ENCODE data around the gene GRID2IP. TPM values are rescaled to one million over a fixed set of nuclear protein-coding genes. Genes with fewer than 3 reads are reported as not detected.
"Not testable (repeated sequence)": the region's sequence is repeated elsewhere in the genome, so short reads cannot be mapped to it uniquely, and the experiment has no call there.

GRID2IP gene
- total RNA-seq (2014; rRNA removed; shearing (Covaris generic)), result 0.12 and 0.20 TPM in 2 replicates

DNA sequence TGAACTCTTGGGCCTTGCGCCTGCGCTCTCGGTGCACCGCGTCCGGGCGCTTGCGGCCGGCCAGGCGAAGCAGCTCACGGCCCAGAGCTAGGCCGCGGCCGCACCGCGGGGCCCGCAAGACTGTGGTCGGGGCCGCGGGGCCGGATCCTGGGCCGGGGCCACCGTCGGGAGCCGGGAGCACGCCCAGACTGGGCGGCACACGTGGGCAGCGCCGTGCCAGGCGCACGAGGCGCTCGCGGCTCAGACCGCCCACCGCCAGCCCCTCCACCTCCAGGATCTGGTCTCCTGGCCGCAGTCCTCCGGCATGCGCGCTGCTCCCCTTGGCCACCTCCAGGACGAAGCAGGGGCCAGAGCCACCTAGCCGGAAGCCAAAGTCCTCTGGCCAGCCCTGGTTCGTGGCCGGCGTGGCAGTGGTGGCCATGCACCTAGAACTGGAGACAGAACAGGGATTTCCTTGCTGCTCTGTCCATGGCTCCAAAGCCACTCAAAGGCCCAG lies at the start of gene GRID2IP:
GRID2IP (minus strand) TSS at position 446 of the 496 bp plus-strand sequence; CDS start at position 421, 25 bp downstream.
- Histone ChIP-seq H3K4me3 (no peak within 1 kb of the TSS), H3K27ac (no peak within 1 kb of the TSS), H3K36me3 (no peaks in the 10 kb centered on the region), H3K4me1 (no peaks in the 10 kb centered on the region), H3K27me3 (peaks cover 4% of the 10 kb centered on the region; the same call in 1 of the 2 replicates), H3K9me3 (replicated peaks) (no peaks in the 10 kb centered on the region)
- DNase-seq, result no peak

DNA sequence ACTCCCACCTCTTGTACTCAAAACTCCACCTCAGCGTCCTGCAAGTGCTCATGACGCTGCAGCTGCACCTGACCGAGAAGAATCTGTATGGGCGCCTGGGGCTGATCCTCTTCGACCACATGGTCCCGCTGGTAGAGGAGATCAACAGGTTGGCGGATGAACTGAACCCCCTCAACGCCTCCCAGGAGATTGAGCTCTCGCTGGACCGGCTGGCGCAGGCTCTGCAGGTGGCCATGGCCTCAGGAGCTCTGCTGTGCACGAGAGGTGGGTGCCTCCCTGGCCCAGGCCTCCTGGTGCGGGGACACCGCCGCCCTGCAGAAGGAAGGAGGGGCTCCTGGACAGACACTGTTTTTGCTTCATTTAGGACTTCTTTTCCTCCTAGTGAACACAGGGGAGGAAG lies 48.8 kb upstream of the GRID2IP start:
- no peaks in the 10 kb centered on the region for H3K9me3 ChIP-seq (replicated peaks)
- DNase-seq, result no peak
- peaks cover 31% of the 10 kb centered on the region for H3K36me3 ChIP-seq
- no peak overlapping the region for H3K4me3 ChIP-seq
- no peak overlapping the region for H3K27ac ChIP-seq
- H3K4me1 ChIP-seq, result no peaks in the 10 kb centered on the region
- H3K27me3 ChIP-seq, result no peaks in the 10 kb centered on the region

DNA sequence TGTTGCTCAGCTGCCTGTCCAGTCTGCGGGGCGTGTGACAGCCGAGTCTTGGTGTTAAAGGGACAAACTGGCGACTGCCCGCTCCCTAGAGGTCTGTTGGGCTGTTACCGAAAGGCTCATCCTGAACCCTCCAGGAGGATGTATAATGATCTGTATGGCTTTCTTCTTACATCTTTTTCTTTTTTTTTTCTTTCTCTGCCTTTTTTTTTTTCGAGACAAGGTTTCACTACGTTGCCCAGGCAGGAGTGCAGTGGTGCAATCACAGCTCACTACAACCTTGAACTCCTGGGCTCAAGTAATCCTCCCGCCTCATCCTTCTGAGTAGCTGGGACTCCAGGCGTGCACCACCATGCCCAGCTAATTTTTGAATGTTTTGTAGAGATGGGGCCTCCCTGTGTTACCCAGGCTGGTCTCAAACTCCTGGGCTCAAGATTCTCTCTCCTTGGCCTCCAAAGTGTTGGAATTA lies 39.4 kb upstream of the GRID2IP start:
- peak overlapping the region; percentile 82 for H3K4me3 ChIP-seq
- H3K9me3 ChIP-seq (replicated peaks), result no peaks in the 10 kb centered on the region
- no peak for DNase-seq
- no peaks in the 10 kb centered on the region for H3K27me3 ChIP-seq
- 0 out of 2 replicates have a peak, but pooled peaks cover 2% of the 10 kb centered on the region for H3K4me1 ChIP-seq
- H3K27ac ChIP-seq, result no peak overlapping the region
- peaks cover 31% of the 10 kb centered on the region for H3K36me3 ChIP-seq

DNA sequence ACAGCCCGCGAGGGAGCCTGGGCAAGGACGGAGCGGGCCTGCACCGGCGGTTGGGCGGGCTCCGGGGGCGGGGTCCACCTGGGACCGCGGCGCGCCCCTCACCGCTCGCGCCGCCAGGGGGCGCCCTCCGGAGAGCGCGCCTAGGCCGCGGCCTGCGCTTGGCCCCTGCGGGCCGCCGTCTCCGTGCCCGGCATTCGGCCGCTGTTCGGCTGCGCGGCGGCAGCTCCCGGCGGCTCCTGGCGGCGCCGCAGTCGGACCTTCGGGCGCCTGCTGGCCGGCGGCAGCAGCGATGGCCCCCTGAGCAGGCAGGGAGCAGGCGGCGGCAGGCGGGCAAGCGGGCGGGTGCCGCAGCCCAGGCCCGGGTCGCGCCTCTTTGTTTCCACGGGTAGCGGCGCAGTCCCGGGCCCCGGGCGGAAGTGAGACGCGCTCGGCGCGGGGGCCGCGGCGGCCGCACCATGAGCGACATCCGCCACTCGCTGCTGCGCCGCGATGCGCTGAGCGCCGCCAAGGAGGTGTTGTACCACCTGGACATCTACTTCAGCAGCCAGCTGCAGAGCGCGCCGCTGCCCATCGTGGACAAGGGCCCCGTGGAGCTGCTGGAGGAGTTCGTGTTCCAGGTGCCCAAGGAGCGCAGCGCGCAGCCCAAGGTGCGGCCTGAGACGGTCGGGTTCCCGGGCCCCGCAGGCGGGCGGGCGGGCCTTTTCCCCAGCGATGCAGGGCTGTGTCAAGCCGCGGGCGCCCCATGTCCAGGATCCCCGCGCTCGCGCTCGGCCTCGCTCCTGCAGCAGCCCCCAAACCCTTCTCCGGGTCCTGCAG lies 38.8 kb upstream of the GRID2IP start, which contains the start of gene INTS15:
INTS15 (plus strand) TSS at position 193 of the 816 bp plus-strand sequence; CDS start at position 456, 263 bp downstream.
- DNase-seq, result peak; percentile 69 to 85
- H3K27ac ChIP-seq, result no peak within 1 kb of the TSS; the same call in 1 of the 2 replicates
- H3K36me3 ChIP-seq, result peaks cover 25% of the 10 kb centered on the region
- H3K9me3 ChIP-seq (replicated peaks), result no peaks in the 10 kb centered on the region
- H3K27me3 ChIP-seq, result no peaks in the 10 kb centered on the region
- peak within 1 kb of the TSS; percentile 82 for H3K4me3 ChIP-seq
- 0 out of 2 replicates have a peak, but pooled peaks cover 2% of the 10 kb centered on the region for H3K4me1 ChIP-seq

DNA sequence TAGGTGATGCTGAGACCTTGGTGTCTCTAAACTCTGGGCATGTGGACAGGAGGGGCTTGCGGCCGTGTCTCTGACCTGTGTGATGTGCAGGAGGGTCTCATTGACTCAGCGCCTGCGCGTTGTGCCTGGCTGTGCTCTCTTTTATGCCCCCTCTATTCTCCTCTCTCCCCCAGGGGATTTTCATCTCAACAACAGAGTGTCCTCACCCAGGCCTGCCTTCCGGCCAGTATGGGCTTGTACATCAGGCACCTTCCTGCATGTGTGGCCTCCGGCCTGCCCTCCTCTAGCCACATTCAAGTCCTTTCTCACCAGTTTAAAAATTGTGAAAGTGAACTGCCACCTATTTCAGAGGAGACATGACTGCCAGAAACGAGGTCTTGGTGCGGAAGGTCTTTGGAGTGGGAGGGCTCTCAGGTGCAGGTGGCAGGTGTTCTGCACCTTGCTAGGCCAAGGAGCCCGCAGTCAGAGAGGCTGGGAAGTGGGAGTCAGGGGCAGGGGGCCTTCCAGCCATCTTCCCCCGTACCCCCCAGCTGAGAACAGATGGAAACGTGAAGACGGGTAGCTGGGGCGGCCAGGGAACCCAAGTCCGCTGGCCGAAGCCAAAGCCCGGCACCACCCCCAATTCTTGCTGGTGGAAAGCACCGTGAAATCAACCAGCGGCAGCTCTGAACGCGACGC lies 38.0 kb upstream of the GRID2IP start:
- Histone ChIP-seq H3K4me3 (peak overlapping the region; percentile 82), H3K36me3 (peaks cover 22% of the 10 kb centered on the region), H3K9me3 (replicated peaks) (no peaks in the 10 kb centered on the region), H3K4me1 (0 out of 2 replicates have a peak, but pooled peaks cover 2% of the 10 kb centered on the region), H3K27ac (no peak overlapping the region), H3K27me3 (no peaks in the 10 kb centered on the region)
- DNase-seq, result no peak

DNA sequence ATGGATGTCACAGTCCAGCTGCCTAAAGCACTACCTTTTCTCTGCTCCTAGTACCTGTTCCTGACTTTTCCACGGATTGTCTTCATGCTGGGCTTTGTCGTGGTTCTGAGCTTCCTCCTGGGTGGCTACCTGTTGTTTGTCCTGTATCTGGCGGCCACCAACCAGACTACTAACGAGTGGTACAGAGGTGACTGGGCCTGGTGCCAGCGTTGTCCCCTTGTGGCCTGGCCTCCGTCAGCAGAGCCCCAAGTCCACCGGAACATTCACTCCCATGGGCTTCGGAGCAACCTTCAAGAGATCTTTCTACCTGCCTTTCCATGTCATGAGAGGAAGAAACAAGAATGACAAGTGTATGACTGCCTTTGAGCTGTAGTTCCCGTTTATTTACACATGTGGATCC lies 37.3 kb upstream of the GRID2IP start:
- Histone ChIP-seq H3K27ac (no peak overlapping the region), H3K36me3 (peaks cover 21% of the 10 kb centered on the region), H3K9me3 (replicated peaks) (no peaks in the 10 kb centered on the region), H3K27me3 (no peaks in the 10 kb centered on the region), H3K4me1 (0 out of 2 replicates have a peak, but pooled peaks cover 2% of the 10 kb centered on the region), H3K4me3 (no peak overlapping the region)
- no peak for DNase-seq

DNA sequence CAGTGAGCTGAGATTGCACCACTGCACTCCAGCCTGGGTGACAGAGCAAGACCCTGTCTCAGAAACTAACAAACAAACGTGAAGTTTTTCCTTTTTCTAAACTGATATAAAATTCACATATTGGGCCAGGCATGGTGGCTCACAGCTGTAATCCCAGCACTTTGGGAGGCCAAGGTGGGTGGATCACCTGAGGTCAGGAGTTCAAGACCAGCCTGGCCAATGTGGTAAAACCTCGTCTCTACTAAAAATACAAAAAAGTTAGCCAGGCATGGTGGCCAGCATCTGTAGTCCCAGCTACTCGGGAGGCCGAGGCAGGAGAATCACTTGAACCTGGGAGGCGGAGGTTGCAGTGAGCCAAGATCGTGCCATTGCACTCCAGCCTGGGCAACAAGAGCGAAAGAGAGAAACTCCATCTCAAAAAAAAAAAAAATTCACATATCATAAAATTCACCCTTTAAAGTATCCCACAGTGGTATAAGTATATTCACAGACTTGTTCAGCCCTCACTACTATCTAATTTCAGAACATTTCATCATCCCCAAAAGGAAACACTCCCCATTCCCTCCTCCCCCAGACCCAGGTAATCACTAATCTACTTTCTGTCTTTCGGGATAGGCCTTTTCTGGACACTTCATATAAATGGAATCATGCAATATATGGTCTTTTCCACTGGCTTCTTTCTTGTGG lies 34.6 kb upstream of the GRID2IP start:
- H3K27me3 ChIP-seq; H3K27ac ChIP-seq; DNase-seq; H3K9me3 ChIP-seq (replicated peaks); H3K4me1 ChIP-seq; H3K4me3 ChIP-seq: not testable (repeated sequence)
- peaks cover 31% of the 10 kb centered on the region for H3K36me3 ChIP-seq

GRCh38 chr7:6579446-6579845 lies 28.2 kb upstream of the GRID2IP start:
- DNase-seq, result no peak
- Histone ChIP-seq H3K27me3 (no peaks in the 10 kb centered on the region), H3K9me3 (replicated peaks) (no peaks in the 10 kb centered on the region)

GRCh38 chr7:6578114-6579084 lies 27.1 kb upstream of the GRID2IP start:
- no peak for DNase-seq
- peak overlapping the region; percentile 84 for H3K4me3 ChIP-seq
- H3K36me3 ChIP-seq, result peaks cover 18% of the 10 kb centered on the region
- H3K4me1 ChIP-seq, result no peaks in the 10 kb centered on the region
- no peaks in the 10 kb centered on the region for H3K9me3 ChIP-seq (replicated peaks)
- H3K27me3 ChIP-seq, result no peaks in the 10 kb centered on the region
- peak overlapping the region; percentile 88 for H3K27ac ChIP-seq

More at GRCh38 chr7:6579446-6579845, 28.2 kb upstream of the GRID2IP start:
- H3K4me1 ChIP-seq, result no peaks in the 10 kb centered on the region
- no peak overlapping the region for H3K4me3 ChIP-seq
- no peak overlapping the region for H3K27ac ChIP-seq
- H3K36me3 ChIP-seq, result peaks cover 23% of the 10 kb centered on the region

DNA sequence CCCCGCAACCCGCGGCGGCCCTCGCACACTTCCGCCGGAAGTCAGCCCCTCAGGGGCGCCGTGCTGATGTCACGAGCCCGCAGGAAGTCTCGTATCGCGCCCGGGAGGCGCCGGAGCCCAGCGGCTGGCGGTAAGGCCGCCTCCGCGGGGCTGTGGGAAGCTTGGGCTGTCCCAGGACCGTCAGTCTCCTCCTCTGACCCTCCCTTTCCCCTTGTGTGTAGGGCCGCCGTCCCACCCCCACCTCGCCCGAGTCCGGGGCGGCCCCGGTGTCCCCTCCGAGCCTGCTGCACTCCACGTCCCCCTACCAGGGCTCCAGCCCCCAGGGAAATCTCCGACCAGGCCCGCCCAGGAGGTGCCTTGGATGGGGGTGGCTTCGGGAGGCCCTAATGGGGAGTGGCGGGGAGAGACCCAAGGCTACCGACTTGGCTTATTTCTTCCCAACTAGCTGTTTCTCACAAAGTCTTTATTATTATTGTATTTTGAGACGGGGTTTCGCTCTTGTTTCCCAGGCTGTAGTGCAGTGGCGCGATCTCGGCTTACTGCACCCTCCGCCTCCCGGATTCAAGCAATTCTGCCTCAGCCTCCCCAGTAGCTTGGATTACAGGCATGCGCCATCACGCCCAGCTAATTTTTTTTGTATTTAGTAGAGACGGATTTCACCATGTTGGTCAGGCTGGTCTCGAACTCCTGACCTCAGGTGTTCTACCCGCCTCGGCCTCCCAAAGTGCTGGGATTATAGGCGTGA lies 26.3 kb upstream of the GRID2IP start, which contains the start of gene ZDHHC4:
ZDHHC4 (plus strand) TSS at position 86 of the 745 bp plus-strand sequence. CDS start 3,108 bp downstream, outside the sequence.
- H3K4me1 ChIP-seq, result no peaks in the 10 kb centered on the region
- no peaks in the 10 kb centered on the region for H3K9me3 ChIP-seq (replicated peaks)
- peak within 1 kb of the TSS; percentile 84 for H3K4me3 ChIP-seq
- peaks cover 10% of the 10 kb centered on the region for H3K36me3 ChIP-seq
- H3K27ac ChIP-seq, result peak within 1 kb of the TSS; percentile 88
- no peaks in the 10 kb centered on the region for H3K27me3 ChIP-seq
- DNase-seq, result peak; percentile 93 to 95

DNA sequence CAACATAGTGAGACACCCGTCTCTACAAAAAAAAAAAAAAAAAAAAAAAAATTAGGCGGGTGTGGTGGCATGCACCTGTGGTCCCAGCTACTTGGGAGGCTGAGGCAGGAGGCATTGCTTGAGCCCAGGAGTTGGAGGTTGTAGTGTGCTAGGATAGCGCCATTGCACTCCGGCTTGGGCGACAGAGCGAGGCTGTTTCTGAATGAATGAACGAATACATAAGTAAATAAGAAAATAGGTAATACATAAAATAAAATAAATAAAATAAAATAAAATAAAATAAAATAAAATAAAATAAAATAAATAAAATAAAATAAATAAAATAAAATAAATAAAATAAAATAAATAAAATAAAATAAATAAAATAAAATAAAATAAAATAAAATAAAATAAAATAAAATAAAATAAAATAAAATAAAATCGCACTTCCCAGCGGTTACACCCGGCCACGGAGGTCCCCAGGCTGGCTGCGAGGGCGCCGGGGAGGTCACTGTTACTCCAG lies 25.7 kb upstream of the GRID2IP start:
- H3K4me1 ChIP-seq; H3K9me3 ChIP-seq (replicated peaks); H3K27me3 ChIP-seq; H3K36me3 ChIP-seq: not testable (repeated sequence)
- Histone ChIP-seq H3K4me3 (peak overlapping the region; percentile 84), H3K27ac (peak overlapping the region; percentile 88)
- peak in 1 of 2 experiments; percentile 39 for DNase-seq

- no peaks in the 10 kb centered on the region for H3K27me3 ChIP-seq
- H3K27ac ChIP-seq, result no peak overlapping the region
- no peaks in the 10 kb centered on the region for H3K36me3 ChIP-seq
- H3K4me1 ChIP-seq, result no peaks in the 10 kb centered on the region
- peak in 1 of 2 experiments; percentile 26 for DNase-seq
- no peaks in the 10 kb centered on the region for H3K9me3 ChIP-seq (replicated peaks)
- H3K4me3 ChIP-seq, result peak overlapping the region; percentile 84
These were observed 25.0 kb upstream of the GRID2IP start for GRCh38 chr7:6576024-6576866.

All from SJCRH30 (cell line).